Spinal cord (tissue), 10 donors: ENCODE measurements around the gene LRP1-AS. TPM values are rescaled to one million over a fixed set of nuclear protein-coding genes. Genes with fewer than 3 reads are reported as not detected.

Experiments
- DNase-seq, 6 donors: peaks; one replicate each; pipeline versions ENCODE4 v3.0.0 to v3.0.0-alpha.2; 2013 to 2015; ENCODE audit warnings: low spot score in 6 of 6, low read depth in 4 of 6
- H3K27ac ChIP-seq: one replicate; pipeline ENCODE4 v1.5.1; 2013; ENCODE audit warnings: low read depth, low read length, control low read depth
- H3K27me3 ChIP-seq: one replicate; pipeline ENCODE4 v1.6.1; 2013; ENCODE audit warnings: low read length; ENCODE audit not compliant: control insufficient read depth, insufficient read depth
- H3K36me3 ChIP-seq: one replicate; pipeline ENCODE4 v1.6.1; 2013; ENCODE audit warnings: low read length; ENCODE audit not compliant: control insufficient read depth, insufficient read depth
- H3K4me1 ChIP-seq: one replicate; pipeline ENCODE4 v1.6.1; 2013; ENCODE audit warnings: low read length; ENCODE audit not compliant: control insufficient read depth, insufficient read depth
- H3K4me3 ChIP-seq: one replicate; pipeline ENCODE4 v1.5.1; 2013; ENCODE audit warnings: low read depth, low read length, control low read depth
- H3K9me3 ChIP-seq: one replicate; pipeline ENCODE4 v1.6.1; 2013; ENCODE audit warnings: low read length; ENCODE audit not compliant: control insufficient read depth, insufficient read depth
- WGBS: methylation state at CpG from one replicate; pipeline ENCODE4 v1.1.5; 2013; ENCODE audit warnings: missing lambda C conversion rate; ENCODE audit not compliant: insufficient coverage; 5-methylcytosine and 5-hydroxymethylcytosine counted together
- polyA plus RNA-seq, 2 donors: library from polyadenylated mRNA; unstranded; fragments of 120-200 nt; gene quantifications; one replicate each; pipeline ENCODE4 v1.2.1, GENCODE V29; 2013; ENCODE audit not compliant: insufficient read length in 2 of 2
- small RNA-seq: library from RNA; depleted of rRNA; stranded (forward); fragments of <200 nt; gene quantifications from one replicate; pipeline ENCODE3, GENCODE V24; 2014; ENCODE audit warnings: low replicate concordance
- total RNA-seq, 2 donors: library from RNA; depleted of rRNA in 1 of 2; stranded (reverse); fragments of 120-200 nt in 1 of 2; fragments of >200 nt in 1 of 2; gene quantifications; one replicate each; pipeline versions ENCODE4 v1.2.3 to v1.2.4, GENCODE V29; 2013 to 2014
- donor health status: healthy.

Gene LRP1-AS
- total and polyA plus RNA-seq, 4 donors, result 2.3 TPM; not detected in 3

GRCh38 chr12:57095440-57095839 lies 52.0 kb downstream of the LRP1-AS start:
- H3K9me3 ChIP-seq, result no peaks in the 10 kb centered on the region
- 90% methylated on average over 3 of the region's 3 CpGs for whole genome bisulfite sequencing
- no peak for DNase-seq
- no peaks in the 10 kb centered on the region for H3K27me3 ChIP-seq
- peaks cover 44% of the 10 kb centered on the region for H3K4me1 ChIP-seq
- H3K27ac ChIP-seq, result no peak overlapping the region
- H3K36me3 ChIP-seq, result peaks cover 63% of the 10 kb centered on the region
- H3K4me3 ChIP-seq, result no peak overlapping the region

Small RNAs within 50 kb of the gene (small RNA-seq; reads per million reads assigned to genes)
- not detected for gene MIR1228

Other genes with a start within 250 kb of the LRP1-AS start
- under 1 TPM in 1 of 2 donors, not detected in 1; 0.20 TPM for gene SDR9C7, start 213.2 kb downstream of the LRP1-AS start, total RNA-seq
- gene SDR9C7, start 213.2 kb downstream of the LRP1-AS start, polyA plus RNA-seq, result under 1 TPM in 1 of 2 donors, not detected in 1; 0.27 TPM
- under 1 TPM; 0.30 to 0.55 TPM for gene RDH16, start 190.0 kb downstream of the LRP1-AS start, total RNA-seq
- 1 to 10 TPM in 1 of 2 donors, under 1 TPM in 1; 0.65 to 1.2 TPM for gene RDH16, start 190.0 kb downstream of the LRP1-AS start, polyA plus RNA-seq
- gene ZBTB39, start 141.1 kb downstream of the LRP1-AS start, total RNA-seq, result 1 to 10 TPM; 6.6 to 8.9 TPM
- 1 to 10 TPM; 7.9 to 9.8 TPM for gene ZBTB39, start 141.1 kb downstream of the LRP1-AS start, polyA plus RNA-seq
- gene TAC3, start 131.1 kb downstream of the LRP1-AS start, total RNA-seq, result 1 to 10 TPM; 2.6 to 6.8 TPM
- 1 to 10 TPM; 6.8 to 8.1 TPM for gene TAC3, start 131.1 kb downstream of the LRP1-AS start, polyA plus RNA-seq
- under 1 TPM; 0.28 to 0.69 TPM for gene MYO1A, start 97.5 kb downstream of the LRP1-AS start, total RNA-seq
- under 1 TPM in 1 of 2 donors, not detected in 1; 0.17 TPM for gene MYO1A, start 97.5 kb downstream of the LRP1-AS start, polyA plus RNA-seq
- gene NEMP1, start 68.8 kb downstream of the LRP1-AS start, total RNA-seq, result 10 to 100 TPM; 13.2 to 17.3 TPM
- 10 to 100 TPM; 13.3 to 13.9 TPM for gene NEMP1, start 68.8 kb downstream of the LRP1-AS start, polyA plus RNA-seq
- 10 to 100 TPM; 18.0 to 42.8 TPM for gene NAB2, start 58.5 kb downstream of the LRP1-AS start, total RNA-seq
- gene NAB2, start 58.5 kb downstream of the LRP1-AS start, polyA plus RNA-seq, result 10 to 100 TPM; 21.6 to 30.8 TPM
- 10 to 100 TPM; 28.0 to 58.0 TPM for gene STAT6, start 36.3 kb downstream of the LRP1-AS start, total RNA-seq
- 10 to 100 TPM; 19.7 to 37.9 TPM for gene STAT6, start 36.3 kb downstream of the LRP1-AS start, polyA plus RNA-seq
- gene LRP1, start 19.1 kb downstream of the LRP1-AS start, total RNA-seq, result 100 to 1,000 TPM; 182 to 241 TPM
- 100 to 1,000 TPM; 237 to 319 TPM for gene LRP1, start 19.1 kb downstream of the LRP1-AS start, polyA plus RNA-seq
- gene NXPH4, start 69.2 kb upstream of the LRP1-AS start, total RNA-seq, result 10 to 100 TPM in 1 of 2 donors, 1 to 10 TPM in 1; 7.8 to 12.0 TPM
- gene NXPH4, start 69.2 kb upstream of the LRP1-AS start, polyA plus RNA-seq, result 10 to 100 TPM; 28.0 to 31.9 TPM
- 10 to 100 TPM; 37.5 to 61.8 TPM for gene SHMT2, start 82.1 kb upstream of the LRP1-AS start, total RNA-seq
- 10 to 100 TPM; 53.9 to 62.6 TPM for gene SHMT2, start 82.1 kb upstream of the LRP1-AS start, polyA plus RNA-seq
- gene STAC3, start 103.6 kb upstream of the LRP1-AS start, total RNA-seq, result 1 to 10 TPM; 1.7 to 2.1 TPM
- gene STAC3, start 103.6 kb upstream of the LRP1-AS start, polyA plus RNA-seq, result 10 to 100 TPM in 1 of 2 donors, 1 to 10 TPM in 1; 4.0 to 10.9 TPM